Measurements from ENCODE around the gene SDS.

SDS gene

GRCh38 chr12:113347892-113348291, 55.8 kb downstream of the SDS start:
- no peak for DNase-seq (ENCODE audit: low read depth)

DNA sequence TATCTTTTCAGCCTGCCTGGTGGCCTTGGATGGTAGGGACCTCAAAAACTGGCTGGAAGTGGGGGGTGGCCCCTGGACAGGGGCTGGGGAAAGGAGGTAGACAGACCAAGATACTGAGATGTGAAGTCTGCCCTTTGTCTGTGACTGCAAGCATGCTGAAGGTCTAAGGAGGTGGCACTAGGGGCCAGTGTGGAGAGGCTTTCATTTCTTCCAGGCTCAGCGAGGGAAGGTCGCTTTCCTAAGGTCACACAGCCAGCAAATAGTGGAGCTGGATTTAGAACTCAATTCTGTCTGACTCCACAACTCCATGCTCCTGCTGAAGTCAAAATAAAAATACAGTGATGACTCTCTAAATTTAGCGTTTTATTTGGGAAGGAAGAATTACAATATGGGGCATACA, 56.6 kb downstream of the SDS start:
- no peak for DNase-seq (ENCODE audit: low read depth)

DNA sequence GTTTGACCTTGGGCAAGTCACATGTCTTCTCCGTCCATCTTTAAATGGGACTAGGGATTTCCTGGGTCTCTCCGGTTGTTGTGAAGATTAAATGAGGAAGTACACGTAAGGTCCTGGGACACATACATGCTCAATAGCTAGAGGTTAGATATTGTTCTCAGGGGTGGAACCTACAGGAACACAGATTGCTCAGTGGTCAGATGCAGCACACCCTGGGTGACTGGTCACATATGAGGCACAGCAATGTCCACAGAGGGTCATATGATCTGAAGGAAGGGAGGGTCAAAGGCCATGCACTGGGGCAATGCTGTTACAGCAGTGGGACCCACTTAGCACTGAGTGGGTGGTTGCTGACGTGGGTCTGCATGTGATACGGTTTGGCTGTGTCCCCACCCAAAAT, 57.3 kb downstream of the SDS start:
- DNase-seq (ENCODE audit: low read depth), result no peak

DNA sequence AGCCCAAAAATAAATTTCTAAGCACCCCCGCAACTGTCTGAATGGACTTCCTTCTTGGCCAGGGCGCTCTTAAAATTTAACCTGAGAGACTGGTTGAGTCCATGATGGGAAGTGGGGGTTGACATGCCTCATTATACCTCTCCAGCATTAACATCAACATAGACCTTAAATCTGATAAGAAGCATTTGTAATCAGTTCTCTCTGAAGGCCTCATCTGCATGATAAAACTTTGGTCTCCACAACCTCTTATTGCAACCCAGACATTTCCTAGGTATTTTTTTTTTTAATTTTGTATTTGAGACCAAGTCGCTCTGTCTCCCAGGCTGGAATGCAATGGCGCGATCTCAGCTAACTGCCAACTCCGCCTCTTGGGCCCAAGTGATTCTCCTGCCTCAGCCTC, 58.4 kb downstream of the SDS start:
- DNase-seq (ENCODE audit: low read depth), result no peak

Measured in activated T-helper 1 cell treated with Interleukin-2 at 50 U/mL for 16 hours (primary cell).